Caco-2 (cell line): ENCODE data around the gene METTL24. TPM values are rescaled to one million over a fixed set of nuclear protein-coding genes. Genes with fewer than 3 reads are reported as not detected.
A peak's percentile ranks its signal among the peaks of the same experiment; 100 is the strongest.

Experiments
- BruUV-seq: library from RNA; stranded (reverse); fragments of 400-500 nt; replicated peaks from 2 replicates; lab custom pipeline; 2021; lab: Mats Ljungman, UMichigan
- CTCF ChIA-PET: fragments of 300-600 bp; sonication (Branson Sonifier 250); formaldehyde crosslinking; loops from one replicate; lab custom pipeline; 2022; ENCODE audit warnings: antibody characterized with exemption; lab: Charles Lee
- POLR2A ChIA-PET: fragments of 300-600 bp; sonication (Branson Sonifier 250); formaldehyde crosslinking; loops from one replicate; lab custom pipeline; 2022; ENCODE audit warnings: antibody characterized with exemption; lab: Charles Lee
- DNase-seq, 2 experiments: peaks; one replicate each; pipeline versions ENCODE4 v3.0.0 to v3.0.0-alpha.2; 2020 to 2022
- H3K27me3 ChIP-seq: replicated peaks from 2 replicates; pipeline ENCODE4 v1.6.0; 2011; ENCODE audit warnings: low read length; ENCODE audit not compliant: control insufficient read depth, insufficient read depth
- H3K36me3 ChIP-seq: 2 replicates; pipeline ENCODE4 v1.5.1; 2011; ENCODE audit warnings: low read length; ENCODE audit not compliant: control insufficient read depth, insufficient read depth
- H3K4me1 ChIP-seq: fragments of 250-450 bp; sonication (Bioruptor Pico); 2 replicates; pipeline ENCODE4 v1.5.1; 2020; ENCODE audit warnings: mild to moderate bottlenecking
- H3K4me3 ChIP-seq: 2 replicates; pipeline ENCODE4 v1.5.1; 2011; ENCODE audit warnings: low read depth, mild to moderate bottlenecking, control low read depth, low read length
- H3K9me3 ChIP-seq: fragments of 250-450 bp; sonication (Bioruptor Pico); 2 replicates; pipeline ENCODE4 v1.5.1; 2020; ENCODE audit warnings: mild to moderate bottlenecking, moderate library complexity
- H3K27ac Mint-ChIP-seq: one replicate; pipeline ENCODE4 v1.8.0; 2022; ENCODE audit warnings: mixed read lengths; ENCODE audit not compliant: unreplicated experiment
- H3K27me3 Mint-ChIP-seq: one replicate; pipeline ENCODE4 v1.8.0; 2022; ENCODE audit warnings: mixed read lengths; ENCODE audit not compliant: insufficient read depth, unreplicated experiment
- H3K36me3 Mint-ChIP-seq: one replicate; pipeline ENCODE4 v1.8.0; 2022; ENCODE audit warnings: mild to moderate bottlenecking, mixed read lengths; ENCODE audit not compliant: insufficient read depth, unreplicated experiment
- H3K4me1 Mint-ChIP-seq: one replicate; pipeline ENCODE4 v1.8.0; 2022; ENCODE audit warnings: low read depth, mixed read lengths; ENCODE audit not compliant: unreplicated experiment
- H3K4me3 Mint-ChIP-seq: one replicate; pipeline ENCODE4 v1.8.0; 2022; ENCODE audit warnings: mild to moderate bottlenecking, moderate library complexity, mixed read lengths; ENCODE audit not compliant: unreplicated experiment
- H3K9me3 Mint-ChIP-seq: one replicate; pipeline ENCODE4 v1.8.0; 2022; ENCODE audit warnings: mixed read lengths; ENCODE audit not compliant: unreplicated experiment
- CTCF ChIP-seq, 2 experiments: fragments of 200-600 bp in 1 of 2; IDR thresholded peaks; 1 replicate in 1 of 2; 2 replicates in 1 of 2; pipeline versions ENCODE4 v1.5.1 to v1.8.0; 2011 to 2022; ENCODE audit warnings: antibody characterized with exemption in 1 of 2, control low read depth in 1 of 2, inconsistent platforms in 1 of 2, low read depth in 1 of 2, low read length in 1 of 2, mild to moderate bottlenecking in 1 of 2, moderate library complexity in 1 of 2; ENCODE audit not compliant: insufficient read depth in 1 of 2, severe bottlenecking in 1 of 2, unreplicated experiment in 1 of 2
- intact Hi-C: fragments of 100-400 bp; cut with micrococcal nuclease; formaldehyde crosslinking; loops from one replicate; pipeline ENCODE4 v1.10.0; 2022; ENCODE audit not compliant: unreplicated experiment
- total RNA-seq: library from RNA; stranded (reverse); gene quantifications from 2 replicates; pipeline ENCODE4 v1.2.3, GENCODE V29; 2022

Gene METTL24
- total RNA-seq, 1 experiment from 2014 or later, result not detected

- no TSS peak for BruUV-seq
Measured at GRCh38 chr6:110341663-110342596, 16.2 kb downstream of the METTL24 start.

GRCh38 chr6:110341067-110341466 is 17.1 kb downstream of the METTL24 start:
- no peak overlapping the region for H3K4me3 ChIP-seq
- H3K36me3 Mint-ChIP-seq, result no peaks in the 10 kb centered on the region
- no peaks in the 10 kb centered on the region for H3K27me3 Mint-ChIP-seq
- no peaks in the 10 kb centered on the region for H3K36me3 ChIP-seq
- H3K27ac Mint-ChIP-seq, result no peak overlapping the region
- CTCF ChIA-PET, result interaction anchor here (1.2 to 1.8 kb wide), 8 partner anchors 16 to 301 kb away, joined by 3 to 10 read pairs (median 6); partner anchors contain the start of gene WASF1
- intact Hi-C loops, result loop anchor here (5.0 kb wide), 1 partner anchor 39 kb away; no protein-coding TSS in a partner anchor
- no peak overlapping the region for H3K4me3 Mint-ChIP-seq
- DNase-seq, result no peak
- H3K27me3 ChIP-seq, result no peaks in the 10 kb centered on the region
- no TSS peak for BruUV-seq
- no peaks in the 10 kb centered on the region for H3K9me3 ChIP-seq
- no peak for TF ChIP-seq CTCF (IDR thresholded peaks at IDR 0.05; ENCODE audit: insufficient read depth in 1 of 2, low read depth in 1 of 2, low read length in 1 of 2, severe bottlenecking in 1 of 2, unreplicated experiment in 1 of 2)
- H3K4me1 ChIP-seq, result no peaks in the 10 kb centered on the region
- no peaks in the 10 kb centered on the region for H3K9me3 Mint-ChIP-seq
- no peaks in the 10 kb centered on the region for H3K4me1 Mint-ChIP-seq
- POLR2A ChIA-PET, result no interaction called here

More at GRCh38 chr6:110341663-110342596, 16.2 kb downstream of the METTL24 start:
- intact Hi-C loops, result loop anchor here (1.0 to 5.0 kb wide), 3 partner anchors 40 to 164 kb away; no protein-coding TSS in a partner anchor
- Histone ChIP-seq H3K9me3 (no peaks in the 10 kb centered on the region), H3K27me3 (no peaks in the 10 kb centered on the region), H3K36me3 (no peaks in the 10 kb centered on the region), H3K4me3 (no peak overlapping the region), H3K4me1 (no peaks in the 10 kb centered on the region)
- Mint-ChIP-seq H3K36me3 (no peaks in the 10 kb centered on the region), H3K27me3 (no peaks in the 10 kb centered on the region), H3K27ac (no peak overlapping the region), H3K4me3 (no peak overlapping the region), H3K4me1 (no peaks in the 10 kb centered on the region), H3K9me3 (no peaks in the 10 kb centered on the region)
- CTCF ChIA-PET, result interaction anchor here (0.6 to 1.8 kb wide), 15 partner anchors 10 to 302 kb away, joined by 3 to 10 read pairs (median 5); partner anchors contain the start of gene WASF1
- peak; percentile 58 to 64 for DNase-seq
- TF ChIP-seq CTCF (IDR thresholded peaks at IDR 0.05; ENCODE audit: insufficient read depth in 1 of 2, low read depth in 1 of 2, low read length in 1 of 2, severe bottlenecking in 1 of 2, unreplicated experiment in 1 of 2), result peak; percentile 53 to 79
- POLR2A ChIA-PET, result no interaction called here

DNA sequence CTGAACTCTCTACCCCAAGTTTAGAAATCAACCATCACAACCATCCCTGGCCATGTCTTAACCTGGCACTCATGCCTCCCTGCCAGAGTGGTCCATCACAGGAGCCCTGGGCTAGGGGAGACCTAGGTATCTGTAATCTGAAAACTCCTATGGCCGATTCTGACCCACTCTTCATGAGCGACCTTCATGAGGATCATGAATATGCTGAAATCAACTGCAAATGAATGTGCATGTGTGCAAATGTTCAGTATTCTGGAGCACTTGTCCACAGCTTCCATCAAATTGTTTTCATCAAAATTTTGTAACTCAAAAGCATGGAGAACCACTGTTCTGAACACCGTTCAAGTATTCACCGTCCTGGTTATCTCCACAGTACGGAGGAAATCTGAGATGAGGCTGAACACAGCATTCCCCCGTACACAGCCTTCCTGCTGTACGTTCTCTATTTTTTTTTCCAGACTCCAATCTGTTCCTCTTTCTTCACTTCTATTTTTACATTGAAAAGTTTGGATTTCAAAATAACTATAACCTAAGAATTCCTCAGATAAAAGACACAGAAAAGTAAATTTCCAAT is 17.7 kb downstream of the METTL24 start:
- no peak for DNase-seq
- no peak for TF ChIP-seq CTCF (IDR thresholded peaks at IDR 0.05; ENCODE audit: insufficient read depth in 1 of 2, low read depth in 1 of 2, low read length in 1 of 2, severe bottlenecking in 1 of 2, unreplicated experiment in 1 of 2)
- Histone ChIP-seq H3K4me3 (no peak overlapping the region), H3K27me3 (no peaks in the 10 kb centered on the region), H3K36me3 (no peaks in the 10 kb centered on the region), H3K4me1 (no peaks in the 10 kb centered on the region), H3K9me3 (no peaks in the 10 kb centered on the region)
- Mint-ChIP-seq H3K4me1 (no peaks in the 10 kb centered on the region), H3K27me3 (no peaks in the 10 kb centered on the region), H3K9me3 (no peaks in the 10 kb centered on the region), H3K4me3 (no peak overlapping the region), H3K27ac (no peak overlapping the region), H3K36me3 (no peaks in the 10 kb centered on the region)
- ChIA-PET CTCF (interaction anchor here (1.8 kb wide), 1 partner anchor 49 kb away, joined by 9 read pairs; no protein-coding TSS in a partner anchor), POLR2A (no interaction called here)
- BruUV-seq, result no TSS peak
- intact Hi-C loops, result loop anchor here (5.0 kb wide), 1 partner anchor 38 kb away; no protein-coding TSS in a partner anchor
